Transverse colon (tissue), 4 donors: ENCODE results near the gene MBTPS2. TPM values are rescaled to one million over a fixed set of nuclear protein-coding genes. Genes with fewer than 3 reads are reported as not detected.
"Not testable (repeated sequence)": the region's sequence is repeated elsewhere in the genome, so short reads cannot be mapped to it uniquely, and the experiment has no call there.

Experiments
- DNase-seq: peaks from one replicate; pipeline ENCODE4 v3.0.0-alpha.2; 2019
- H3K27ac ChIP-seq, 4 donors: fragments of 200-600 bp; sonication (generic); 2 replicates each; pipeline ENCODE4 v1.5.1; 2016 to 2018; ENCODE audit warnings: inconsistent platforms in 4 of 4
- H3K27me3 ChIP-seq: fragments of 200-600 bp; sonication (generic); 2 replicates; pipeline ENCODE4 v1.5.1; 2017; ENCODE audit warnings: inconsistent platforms
- H3K36me3 ChIP-seq, 4 donors: fragments of 200-600 bp; sonication (generic); 2 replicates each; pipeline ENCODE4 v1.5.1; 2017 to 2019; ENCODE audit warnings: inconsistent platforms in 4 of 4
- H3K4me1 ChIP-seq, 4 donors: fragments of 200-600 bp; sonication (generic); 2 replicates each; pipeline ENCODE4 v1.5.1; 2017 to 2020; ENCODE audit warnings: inconsistent platforms in 4 of 4
- H3K4me3 ChIP-seq, 4 donors: fragments of 200-600 bp; sonication (generic); 1 replicate in 1 of 4; 2 replicates in 3 of 4; pipeline versions ENCODE4 v1.5.1 to v1.6.1; 2017 to 2019; ENCODE audit warnings: inconsistent platforms in 4 of 4
- H3K9me3 ChIP-seq, 2 donors: fragments of 200-600 bp; sonication (generic); 2 replicates each; pipeline ENCODE4 v1.5.1; 2017 to 2019; ENCODE audit warnings: inconsistent platforms in 2 of 2
- CTCF ChIP-seq, 5 experiments: fragments of 200-600 bp in 3 of 5; fragments of 450-650 bp in 2 of 5; sonication (generic) in 3 of 5; IDR thresholded peaks; 1 replicate in 2 of 5; 2 replicates in 3 of 5; pipeline ENCODE4 v1.5.1; 2016 to 2017; ENCODE audit warnings: antibody characterized with exemption in 5 of 5, inconsistent platforms in 3 of 5, mild to moderate bottlenecking in 2 of 5, moderate library complexity in 1 of 5
- EP300 ChIP-seq: sonication (generic); formaldehyde crosslinking; IDR thresholded peaks from one replicate; pipeline ENCODE4 v1.6.1; 2017; ENCODE audit warnings: antibody characterized with exemption, low read depth
- POLR2A ChIP-seq: fragments of 450-650 bp; IDR thresholded peaks from one replicate; pipeline ENCODE4 v1.6.1; 2016; ENCODE audit warnings: antibody characterized with exemption, mild to moderate bottlenecking, moderate library complexity
- POLR2AphosphoS5 ChIP-seq, 3 donors: sonication (generic); formaldehyde crosslinking; IDR thresholded peaks; one replicate each; pipeline ENCODE4 v1.6.1; 2016; ENCODE audit warnings: antibody characterized with exemption in 3 of 3
- WGBS, 2 donors: methylation state at CpG; one replicate each; pipeline ENCODE4 v1.1.5; 2018; ENCODE audit warnings: low coverage in 1 of 2; 5-methylcytosine and 5-hydroxymethylcytosine counted together
- in situ Hi-C, 4 donors: fragments of 200-750 bp; cut with MboI; loops; one replicate each; pipeline versions ENCODE4 v1.15.0 to v1.15.1; 2017; ENCODE audit warnings: low sequenced_read_pairs in 3 of 4, low pct_ligation_motif_present in 1 of 4, low pct_unique_long_range_greater_than_20kb in 1 of 4
- intact Hi-C: fragments of 100-400 bp; cut with DNase I; formaldehyde crosslinking; loops from one replicate; pipeline ENCODE4 v1.15.1; 2023; ENCODE audit warnings: low total_unique reads
- total RNA-seq, 4 donors: library from RNA; depleted of rRNA; stranded (reverse); fragments of >200 nt; gene quantifications; one replicate each; pipeline ENCODE4 v1.1.0, GENCODE V29; 2016

MBTPS2 gene
- total RNA-seq, 4 donors from 2014 or later: 1.8 to 7.8 (median 4.7) TPM

GRCh38 chrX:21812628-21813027 lies 26.8 kb upstream of the MBTPS2 start:
- Histone ChIP-seq H3K4me3 (no peak overlapping the region), H3K27me3 (no peaks in the 10 kb centered on the region), H3K9me3 (no peaks in the 10 kb centered on the region), H3K36me3 (no peaks in the 10 kb centered on the region), H3K27ac (no peak overlapping the region), H3K4me1 (no peaks in the 10 kb centered on the region)
- in situ Hi-C loops (no loop called here), intact Hi-C loops (no loop called here)
- no peak for DNase-seq
- no peak for TF ChIP-seq POLR2A
- no peak for TF ChIP-seq CTCF (IDR thresholded peaks at IDR 0.05)
- TF ChIP-seq POLR2AphosphoS5 (IDR thresholded peaks at IDR 0.05): no peak
- TF ChIP-seq EP300: no peak
- 85% methylated on average over 2 of the region's 2 CpGs; no CpG with 5 or more reads in 1 of the 2 donors for WGBS, 2 donors

GRCh38 chrX:21813612-21814368 lies 25.6 kb upstream of the MBTPS2 start:
- in situ Hi-C loops: no loop called here
- no peak overlapping the region for H3K4me3 ChIP-seq
- TF ChIP-seq EP300: no peak
- TF ChIP-seq POLR2A: no peak
- no peak for TF ChIP-seq POLR2AphosphoS5 (IDR thresholded peaks at IDR 0.05)

GRCh38 chrX:21816136-21816535 lies 23.3 kb upstream of the MBTPS2 start:
- TF ChIP-seq POLR2A (no peak), CTCF (IDR thresholded peaks at IDR 0.05) (no peak), EP300 (no peak), POLR2AphosphoS5 (IDR thresholded peaks at IDR 0.05) (no peak)
- in situ Hi-C loops: no loop called here
- H3K4me3 ChIP-seq: no peak overlapping the region

More at GRCh38 chrX:21813612-21814368, 25.6 kb upstream of the MBTPS2 start:
- H3K36me3 ChIP-seq: no peaks in the 10 kb centered on the region
- no peaks in the 10 kb centered on the region for H3K27me3 ChIP-seq
- H3K9me3 ChIP-seq: no peaks in the 10 kb centered on the region
- no peak for DNase-seq
- no peaks in the 10 kb centered on the region for H3K4me1 ChIP-seq
- H3K27ac ChIP-seq: no peak overlapping the region
- intact Hi-C loops: no loop called here

GRCh38 chrX:21820170-21820569 lies 19.2 kb upstream of the MBTPS2 start:
- intact Hi-C loops, H3K27ac ChIP-seq, H3K9me3 ChIP-seq, in situ Hi-C loops, H3K4me3 ChIP-seq, H3K4me1 ChIP-seq, DNase-seq, H3K27me3 ChIP-seq, H3K36me3 ChIP-seq: not testable (repeated sequence)
- 81% methylated on average over 1 of the region's 1 CpG; no CpG with 5 or more reads in 1 of the 2 donors for WGBS, 2 donors

More at GRCh38 chrX:21816136-21816535, 23.3 kb upstream of the MBTPS2 start:
- Histone ChIP-seq H3K9me3 (no peaks in the 10 kb centered on the region), H3K27me3 (no peaks in the 10 kb centered on the region), H3K4me1 (no peaks in the 10 kb centered on the region), H3K36me3 (no peaks in the 10 kb centered on the region), H3K27ac (no peak overlapping the region)
- WGBS, 2 donors: 70 to 87% methylated on average over 2 to 5 of the region's 5 CpGs
- intact Hi-C loops: no loop called here
- no peak for DNase-seq

- in situ Hi-C loops: no loop called here
- intact Hi-C loops: no loop called here
- no peak overlapping the region for H3K27ac ChIP-seq
Observed at GRCh38 chrX:21821875-21822274, 17.5 kb upstream of the MBTPS2 start.

More at GRCh38 chrX:21821875-21822274, 17.5 kb upstream of the MBTPS2 start:
- Histone ChIP-seq H3K4me1 (no peaks in the 10 kb centered on the region), H3K9me3 (no peaks in the 10 kb centered on the region), H3K27me3 (no peaks in the 10 kb centered on the region), H3K36me3 (no peaks in the 10 kb centered on the region), H3K4me3 (no peak overlapping the region)
- 90% methylated on average over 3 of the region's 3 CpGs; no CpG with 5 or more reads in 1 of the 2 donors for WGBS, 2 donors
- DNase-seq: no peak
- TF ChIP-seq CTCF (IDR thresholded peaks at IDR 0.05) (no peak), EP300 (no peak), POLR2A (no peak), POLR2AphosphoS5 (IDR thresholded peaks at IDR 0.05) (peak in 2 of 3 donors; percentile 43 to 77)
